H9 (cell line): ENCODE data around the gene EPB41L1. TPM values are rescaled to one million over a fixed set of nuclear protein-coding genes. Genes with fewer than 3 reads are reported as not detected.

Experiments used
- DNase-seq: peaks from one replicate; pipeline ENCODE4 v3.0.0-alpha.2; 2017
- H2AFZ ChIP-seq: one replicate; pipeline ENCODE4 v1.6.1; 2013; ENCODE audit warnings: mild to moderate bottlenecking, low read length, control low read depth, moderate library complexity
- H2AK5ac ChIP-seq: 2 replicates; pipeline ENCODE4 v1.6.1; 2013; ENCODE audit warnings: low read length, control low read depth, mixed read lengths; ENCODE audit not compliant: insufficient read length
- H2BK120ac ChIP-seq: one replicate; pipeline ENCODE4 v1.6.1; 2013; ENCODE audit warnings: low read depth, mild to moderate bottlenecking, low read length, control low read depth, inconsistent platforms; ENCODE audit not compliant: poor library complexity, severe bottlenecking
- H2BK12ac ChIP-seq: 2 replicates; pipeline ENCODE4 v1.6.1; 2013; ENCODE audit warnings: low read length, control low read depth, mixed read lengths, low read depth; ENCODE audit not compliant: insufficient read length
- H2BK15ac ChIP-seq: 2 replicates; pipeline ENCODE4 v1.6.1; 2013; ENCODE audit warnings: low read depth, low read length, control low read depth
- H2BK20ac ChIP-seq: one replicate; pipeline ENCODE4 v1.6.1; 2013; ENCODE audit warnings: low read depth, mild to moderate bottlenecking, low read length, control low read depth, inconsistent platforms; ENCODE audit not compliant: poor library complexity, severe bottlenecking
- H2BK5ac ChIP-seq: 2 replicates; pipeline ENCODE4 v1.6.1; 2013; ENCODE audit warnings: low read length, control low read depth, mixed read lengths; ENCODE audit not compliant: insufficient read length
- H3K14ac ChIP-seq: 2 replicates; pipeline ENCODE4 v1.6.1; 2013; ENCODE audit warnings: low read length, control low read depth; ENCODE audit not compliant: insufficient read depth
- H3K18ac ChIP-seq: 2 replicates; pipeline ENCODE4 v1.6.1; 2013; ENCODE audit warnings: low read depth, mild to moderate bottlenecking, mixed read lengths, low read length, control low read depth; ENCODE audit not compliant: insufficient read length
- H3K23ac ChIP-seq: 2 replicates; pipeline ENCODE4 v1.6.1; 2013; ENCODE audit warnings: low read length, control low read depth, mixed read lengths, low read depth; ENCODE audit not compliant: insufficient read length
- H3K23me2 ChIP-seq: 2 replicates; pipeline ENCODE4 v1.6.1; 2013; ENCODE audit warnings: low read depth, mild to moderate bottlenecking, mixed read lengths, low read length, control low read depth; ENCODE audit not compliant: insufficient read length, poor library complexity, severe bottlenecking
- H3K27ac ChIP-seq: 2 replicates; pipeline ENCODE4 v1.5.1; 2013; ENCODE audit warnings: low read length, control low read depth, mixed read lengths, low read depth; ENCODE audit not compliant: insufficient read length
- H3K27me3 ChIP-seq: 2 replicates; pipeline ENCODE4 v1.6.1; 2013; ENCODE audit warnings: low read length, control low read depth, inconsistent platforms; ENCODE audit not compliant: insufficient read depth
- H3K4ac ChIP-seq: 2 replicates; pipeline ENCODE4 v1.6.1; 2013; ENCODE audit warnings: low read depth, mild to moderate bottlenecking, control low read depth, inconsistent platforms, low read length, moderate library complexity
- H3K4me1 ChIP-seq: 2 replicates; pipeline ENCODE4 v1.6.1; 2013; ENCODE audit warnings: low read length, control low read depth, inconsistent platforms; ENCODE audit not compliant: insufficient read depth
- H3K4me2 ChIP-seq: 2 replicates; pipeline ENCODE4 v1.6.1; 2013; ENCODE audit warnings: low read length, control low read depth, mixed read lengths; ENCODE audit not compliant: insufficient read length, insufficient read depth
- H3K56ac ChIP-seq: 2 replicates; pipeline ENCODE4 v1.6.1; 2013; ENCODE audit warnings: low read depth, mild to moderate bottlenecking, mixed read lengths, low read length, control low read depth; ENCODE audit not compliant: insufficient read length
- H3K79me1 ChIP-seq: 2 replicates; pipeline ENCODE4 v1.6.1; 2013; ENCODE audit warnings: low read depth, mild to moderate bottlenecking, moderate library complexity, low read length, control low read depth, inconsistent platforms; ENCODE audit not compliant: insufficient read depth, poor library complexity, severe bottlenecking
- H3K79me2 ChIP-seq: 2 replicates; pipeline ENCODE4 v1.6.1; 2013; ENCODE audit warnings: low read length, control low read depth, inconsistent platforms; ENCODE audit not compliant: insufficient read depth
- H3K9ac ChIP-seq: 2 replicates; pipeline ENCODE4 v1.6.1; 2013; ENCODE audit warnings: low read length, control low read depth, mixed read lengths; ENCODE audit not compliant: insufficient read length; ENCODE audit errors: extremely low read depth
- H3K9me3 ChIP-seq: one replicate; pipeline ENCODE4 v1.6.1; 2013; ENCODE audit warnings: low read depth, low read length, inconsistent platforms; ENCODE audit not compliant: control insufficient read depth
- H3T11ph ChIP-seq: one replicate; pipeline ENCODE4 v1.6.1; 2013; ENCODE audit warnings: mild to moderate bottlenecking, low read length, control low read depth, inconsistent platforms
- H4K20me1 ChIP-seq: one replicate; pipeline ENCODE4 v1.6.1; 2013; ENCODE audit not compliant: control insufficient read depth, insufficient read length, insufficient read depth
- H4K5ac ChIP-seq: 2 replicates; pipeline ENCODE4 v1.6.1; 2013; ENCODE audit warnings: low read depth, mild to moderate bottlenecking, mixed read lengths, low read length, control low read depth; ENCODE audit not compliant: insufficient read length
- H4K8ac ChIP-seq: replicated peaks from 2 replicates; pipeline ENCODE4 v1.6.1; 2013; ENCODE audit warnings: low read length, control low read depth, mixed read lengths, low read depth; ENCODE audit not compliant: insufficient read length
- H4K91ac ChIP-seq: 2 replicates; pipeline ENCODE4 v1.6.1; 2013; ENCODE audit warnings: low read depth, mild to moderate bottlenecking, moderate library complexity, mixed read lengths, low read length, control low read depth; ENCODE audit not compliant: insufficient read length
- H3K27ac Mint-ChIP-seq, 3 experiments: 2 replicates in 2 of 3; 3 replicates in 1 of 3; pipeline ENCODE4 v1.8.0; 2020 to 2021; ENCODE audit warnings: mixed read lengths in 3 of 3, mild to moderate bottlenecking in 1 of 3, moderate library complexity in 1 of 3
- H3K27me3 Mint-ChIP-seq: 2 replicates; pipeline ENCODE4 v1.8.0; 2021; ENCODE audit warnings: low read depth, mild to moderate bottlenecking, moderate library complexity, mixed read lengths
- H3K36me3 Mint-ChIP-seq, 3 experiments: 2 replicates in 2 of 3; 3 replicates in 1 of 3; pipeline ENCODE4 v1.8.0; 2020 to 2021; ENCODE audit warnings: low read depth in 3 of 3, mixed read lengths in 3 of 3; ENCODE audit not compliant: insufficient read depth in 1 of 3
- H3K4me1 Mint-ChIP-seq, 2 experiments: 2 replicates each; pipeline ENCODE4 v1.8.0; 2020; ENCODE audit warnings: mixed read lengths in 2 of 2
- H3K4me3 Mint-ChIP-seq, 2 experiments: 2 replicates in 1 of 2; 3 replicates in 1 of 2; pipeline ENCODE4 v1.8.0; 2020 to 2021; ENCODE audit warnings: mild to moderate bottlenecking in 2 of 2, mixed read lengths in 2 of 2, moderate library complexity in 1 of 2
- H3K9me3 Mint-ChIP-seq, 2 experiments: 2 replicates in 1 of 2; 3 replicates in 1 of 2; pipeline ENCODE4 v1.8.0; 2020; ENCODE audit warnings: mild to moderate bottlenecking in 2 of 2, mixed read lengths in 2 of 2, moderate library complexity in 1 of 2
- CTCF ChIP-seq: fragments of 200-600 bp; sonication (generic); conservative IDR thresholded peaks from 3 replicates; pipeline ENCODE4 v1.8.0; 2021; ENCODE audit warnings: antibody characterized with exemption, mild to moderate bottlenecking
- WGBS: extraction: QIAGEN DNeasy Blood & Tissue Kit; methylation state at CpG from one replicate; pipeline ENCODE4 v1.1.7; 2013; ENCODE audit warnings: missing lambda C conversion rate, low lambda C conversion rate, mixed read lengths; ENCODE audit not compliant: insufficient read length; ENCODE audit errors: extremely low coverage; 5-methylcytosine and 5-hydroxymethylcytosine counted together
- total RNA-seq: library from RNA; stranded (reverse); gene quantifications from 2 replicates; pipeline ENCODE4 v1.2.1, GENCODE V29; 2021

EPB41L1 gene
- total RNA-seq, 1 experiment from 2014 or later: 31.1 TPM

GRCh38 chr20:36155991-36156390, 1.5 kb downstream of the EPB41L1 start:
- H3T11ph ChIP-seq: no peak overlapping the region
- no peak overlapping the region for H2AFZ ChIP-seq
- no peak overlapping the region for H2BK20ac ChIP-seq
- peaks cover 10% of the 10 kb centered on the region for H3K23me2 ChIP-seq
- H3K9me3 ChIP-seq: no peaks in the 10 kb centered on the region
- H3K9ac ChIP-seq: no peak overlapping the region
- H3K18ac ChIP-seq: no peak overlapping the region
- no peak overlapping the region for H3K27ac ChIP-seq
- no peaks in the 10 kb centered on the region for H3K36me3 Mint-ChIP-seq
- no peaks in the 10 kb centered on the region for H3K79me2 ChIP-seq
- H3K27me3 ChIP-seq: no peaks in the 10 kb centered on the region; the same call in 1 of the 2 replicates
- H4K91ac ChIP-seq: no peak overlapping the region
- no peak overlapping the region for H4K8ac ChIP-seq
- H3K27me3 Mint-ChIP-seq: peaks cover 32% of the 10 kb centered on the region
- no peaks in the 10 kb centered on the region for H3K9me3 Mint-ChIP-seq
- no peak overlapping the region for H2BK15ac ChIP-seq
- H3K4ac ChIP-seq: no peak overlapping the region
- peak overlapping the region in 1 of 2 experiments; percentile 10; a peak in 1 of 5 replicates for H3K4me3 Mint-ChIP-seq
- WGBS: no CpG with 5 or more reads among the region's 4 CpGs
- no peak overlapping the region for H4K5ac ChIP-seq
- no peak for TF ChIP-seq CTCF
- H2AK5ac ChIP-seq: no peak overlapping the region
- H3K4me1 Mint-ChIP-seq: peaks cover 20 to 33% of the 10 kb centered on the region in 2 experiments
- H3K14ac ChIP-seq: no peak overlapping the region
- H3K56ac ChIP-seq: no peak overlapping the region
- no peak overlapping the region for H2BK120ac ChIP-seq
- no peak overlapping the region for H2BK12ac ChIP-seq
- no peaks in the 10 kb centered on the region for H3K79me1 ChIP-seq
- no peaks in the 10 kb centered on the region; the same call in 1 of the 2 replicates for H3K4me1 ChIP-seq
- no peak overlapping the region for H2BK5ac ChIP-seq
- H3K23ac ChIP-seq: no peak overlapping the region
- H3K27ac Mint-ChIP-seq: no peak overlapping the region
- no peaks in the 10 kb centered on the region for H4K20me1 ChIP-seq
- DNase-seq: no peak
- no peak overlapping the region for H3K4me2 ChIP-seq
